Activated CD8-positive, alpha-beta T cell treated with anti-CD3 and anti-CD28 coated beads for 36 hours (primary cell): Measurements from ENCODE around the gene TLE1. TPM values are rescaled to one million over a fixed set of nuclear protein-coding genes. Genes with fewer than 3 reads are reported as not detected.

Experiments
- ATAC-seq: fragments of 200-7000 bp; cut with Tn5 transposase; one replicate; pipeline ENCODE4 v1.10.0; 2021; ENCODE audit warnings: mild to moderate bottlenecking, moderate library complexity
- CTCF ChIA-PET: fragments of 350-600 bp; sonication (Branson Sonifier 250); formaldehyde crosslinking; loops from one replicate; lab custom pipeline; 2021; ENCODE audit warnings: antibody characterized with exemption; lab: Charles Lee
- POLR2A ChIA-PET: fragments of 350-600 bp; sonication (Branson Sonifier 250); formaldehyde crosslinking; loops from one replicate; lab custom pipeline; 2021; ENCODE audit warnings: antibody characterized with exemption; lab: Charles Lee
- DNase-seq: peaks from one replicate; pipeline ENCODE4 v3.0.0-alpha.2; 2020
- H3K27ac Mint-ChIP-seq: one replicate; pipeline ENCODE4 v1.8.0; 2021; ENCODE audit warnings: mild to moderate bottlenecking, mixed read lengths
- H3K27me3 Mint-ChIP-seq: one replicate; pipeline ENCODE4 v1.8.0; 2021; ENCODE audit warnings: mixed read lengths
- H3K36me3 Mint-ChIP-seq: one replicate; pipeline ENCODE4 v1.8.0; 2021; ENCODE audit warnings: low read depth, mixed read lengths
- H3K4me1 Mint-ChIP-seq: one replicate; pipeline ENCODE4 v1.8.0; 2021; ENCODE audit warnings: low read depth, mixed read lengths
- H3K4me3 Mint-ChIP-seq: one replicate; pipeline ENCODE4 v1.8.0; 2021; ENCODE audit warnings: mild to moderate bottlenecking, moderate library complexity, mixed read lengths
- H3K9me3 Mint-ChIP-seq: one replicate; pipeline ENCODE4 v1.8.0; 2021; ENCODE audit warnings: mixed read lengths
- intact Hi-C: fragments of 100-400 bp; cut with micrococcal nuclease; formaldehyde crosslinking; loops from one replicate; pipeline ENCODE4 v1.10.0; 2022
- total RNA-seq, 2 experiments: library from RNA; stranded (reverse); gene quantifications; one replicate each; pipeline ENCODE4 v1.2.3, GENCODE V29; 2021
- TF ChIP-seq, protein P1 (sequence below): fragments of 200-600 bp; IDR thresholded peaks from one replicate; pipeline ENCODE4 v1.8.0; 2022; ENCODE audit warnings: antibody characterized with exemption, mild to moderate bottlenecking

TLE1 gene
- total RNA-seq, 2 experiments from 2014 or later = 0.20 to 0.29 TPM

DNA sequence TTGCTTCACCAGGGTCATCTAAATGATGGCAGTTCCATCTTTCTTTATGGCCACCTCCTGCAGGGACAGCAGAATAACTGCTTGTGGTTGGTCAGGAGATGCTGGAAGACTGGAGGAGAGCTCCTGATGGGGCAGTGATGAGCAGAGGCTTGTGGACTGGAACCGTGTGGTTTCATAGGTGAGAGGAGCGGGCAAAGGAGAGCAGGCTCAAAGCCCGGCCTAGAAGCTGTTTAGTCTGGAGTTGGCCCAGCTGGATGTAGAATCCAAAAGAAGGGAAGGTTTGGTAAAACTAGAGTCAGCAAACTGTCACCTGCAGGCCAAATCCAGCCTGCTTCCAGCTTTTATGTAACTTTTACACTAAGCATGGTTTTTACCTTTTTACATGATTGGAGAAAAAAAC lies 32.9 kb upstream of the TLE1 start:
- Mint-ChIP-seq H3K36me3 (no peaks in the 10 kb centered on the region), H3K27ac (no peak overlapping the region), H3K9me3 (no peaks in the 10 kb centered on the region), H3K27me3 (no peaks in the 10 kb centered on the region), H3K4me3 (no peak overlapping the region), H3K4me1 (no peaks in the 10 kb centered on the region)
- POLR2A ChIA-PET = no interaction called here
- CTCF ChIA-PET = interaction anchor here (1.0 kb wide), 1 partner anchor 16 kb away, joined by 3 read pairs; no protein-coding TSS in a partner anchor
- intact Hi-C loops = no loop called here
- no peak for DNase-seq
- no peak for ATAC-seq
- TF ChIP-seq, protein P1, sequence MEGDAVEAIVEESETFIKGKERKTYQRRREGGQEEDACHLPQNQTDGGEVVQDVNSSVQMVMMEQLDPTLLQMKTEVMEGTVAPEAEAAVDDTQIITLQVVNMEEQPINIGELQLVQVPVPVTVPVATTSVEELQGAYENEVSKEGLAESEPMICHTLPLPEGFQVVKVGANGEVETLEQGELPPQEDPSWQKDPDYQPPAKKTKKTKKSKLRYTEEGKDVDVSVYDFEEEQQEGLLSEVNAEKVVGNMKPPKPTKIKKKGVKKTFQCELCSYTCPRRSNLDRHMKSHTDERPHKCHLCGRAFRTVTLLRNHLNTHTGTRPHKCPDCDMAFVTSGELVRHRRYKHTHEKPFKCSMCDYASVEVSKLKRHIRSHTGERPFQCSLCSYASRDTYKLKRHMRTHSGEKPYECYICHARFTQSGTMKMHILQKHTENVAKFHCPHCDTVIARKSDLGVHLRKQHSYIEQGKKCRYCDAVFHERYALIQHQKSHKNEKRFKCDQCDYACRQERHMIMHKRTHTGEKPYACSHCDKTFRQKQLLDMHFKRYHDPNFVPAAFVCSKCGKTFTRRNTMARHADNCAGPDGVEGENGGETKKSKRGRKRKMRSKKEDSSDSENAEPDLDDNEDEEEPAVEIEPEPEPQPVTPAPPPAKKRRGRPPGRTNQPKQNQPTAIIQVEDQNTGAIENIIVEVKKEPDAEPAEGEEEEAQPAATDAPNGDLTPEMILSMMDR = no peak

DNA sequence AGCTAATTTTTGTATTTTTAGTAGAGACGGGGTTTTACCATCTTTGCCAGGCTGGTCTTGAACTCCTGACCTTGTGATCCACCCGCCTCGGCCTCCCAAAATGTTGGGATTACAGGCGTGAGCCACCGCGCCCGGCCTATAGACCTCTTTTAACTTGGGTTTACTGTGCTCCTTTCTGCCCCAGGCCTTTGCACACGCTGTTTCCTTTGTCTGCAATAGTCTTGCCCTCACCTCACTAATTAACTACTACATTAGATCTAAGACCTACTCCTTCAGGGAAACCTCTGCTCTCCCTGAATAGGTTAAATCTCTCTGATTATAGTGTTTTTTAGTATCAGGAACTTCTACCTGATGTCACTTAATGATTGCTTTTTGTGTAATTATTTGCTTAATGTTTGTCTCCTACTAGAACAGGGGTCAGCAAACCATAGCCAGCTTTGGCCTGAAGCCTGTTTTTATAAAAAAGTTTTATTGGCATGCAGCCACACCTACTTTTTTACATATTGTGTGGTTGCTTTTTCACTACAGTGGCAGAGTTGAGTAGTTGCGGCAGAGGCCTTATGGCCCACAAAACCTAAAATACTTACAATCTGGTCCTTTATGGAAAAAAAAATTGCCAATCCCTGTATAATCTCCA lies 31.2 kb upstream of the TLE1 start:
- Mint-ChIP-seq H3K4me3 (no peak overlapping the region), H3K36me3 (no peaks in the 10 kb centered on the region), H3K27me3 (no peaks in the 10 kb centered on the region), H3K4me1 (no peaks in the 10 kb centered on the region), H3K9me3 (no peaks in the 10 kb centered on the region), H3K27ac (no peak overlapping the region)
- TF ChIP-seq, protein P1 = no peak
- DNase-seq = no peak
- CTCF ChIA-PET = no interaction called here
- no peak for ATAC-seq
- POLR2A ChIA-PET = no interaction called here
- intact Hi-C loops = no loop called here

DNA sequence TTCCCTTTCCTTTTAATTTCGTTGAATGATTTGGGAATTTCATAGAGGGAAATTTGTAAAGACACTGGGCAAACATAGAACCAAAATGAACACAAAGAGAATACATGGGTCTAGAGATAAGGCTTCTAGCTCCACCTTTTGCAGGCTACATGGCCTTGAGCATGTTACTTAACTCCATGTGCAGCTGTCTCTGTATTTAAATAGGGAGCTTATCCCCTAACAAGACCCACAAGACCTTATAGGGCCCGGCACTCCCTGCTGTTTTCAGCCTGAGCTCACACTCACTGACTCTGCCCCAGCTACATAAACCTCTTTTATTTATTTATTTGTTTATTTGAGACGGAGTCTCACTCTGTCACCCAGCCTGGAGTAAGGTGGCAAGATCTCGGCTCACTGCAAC lies 30.6 kb upstream of the TLE1 start:
- H3K36me3 Mint-ChIP-seq = no peaks in the 10 kb centered on the region
- TF ChIP-seq, protein P1 = no peak
- no peak overlapping the region for H3K4me3 Mint-ChIP-seq
- H3K27ac Mint-ChIP-seq = no peak overlapping the region
- no peaks in the 10 kb centered on the region for H3K4me1 Mint-ChIP-seq
- DNase-seq = no peak
- H3K27me3 Mint-ChIP-seq = no peaks in the 10 kb centered on the region
- intact Hi-C loops = no loop called here
- POLR2A ChIA-PET = no interaction called here
- no peaks in the 10 kb centered on the region for H3K9me3 Mint-ChIP-seq
- no peak for ATAC-seq
- CTCF ChIA-PET = no interaction called here

DNA sequence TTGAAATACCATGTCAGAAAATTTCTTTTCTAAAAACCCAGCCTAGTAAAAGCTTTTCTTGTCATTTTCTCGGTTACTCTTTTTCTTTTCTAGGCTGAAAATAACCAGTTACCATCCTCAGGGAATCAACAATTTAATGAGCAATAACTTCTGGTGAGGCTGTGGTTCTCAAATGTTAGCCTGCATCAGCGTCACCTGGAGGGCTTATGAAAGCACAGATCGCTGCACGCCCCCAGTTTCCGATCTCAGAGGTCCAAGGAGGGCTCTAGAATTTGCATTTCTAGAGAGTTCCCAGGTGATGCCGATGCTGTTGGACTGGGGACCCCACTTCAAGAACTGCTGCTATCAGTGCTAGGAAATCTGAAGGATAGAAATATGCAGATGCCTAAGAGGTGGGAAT lies 28.9 kb upstream of the TLE1 start:
- Mint-ChIP-seq H3K36me3 (no peaks in the 10 kb centered on the region), H3K27me3 (no peaks in the 10 kb centered on the region), H3K9me3 (no peaks in the 10 kb centered on the region), H3K27ac (no peak overlapping the region), H3K4me3 (no peak overlapping the region), H3K4me1 (no peaks in the 10 kb centered on the region)
- DNase-seq (no peak), ATAC-seq (no peak)
- POLR2A ChIA-PET = no interaction called here
- intact Hi-C loops = no loop called here
- CTCF ChIA-PET = no interaction called here
- TF ChIP-seq, protein P1 = no peak

DNA sequence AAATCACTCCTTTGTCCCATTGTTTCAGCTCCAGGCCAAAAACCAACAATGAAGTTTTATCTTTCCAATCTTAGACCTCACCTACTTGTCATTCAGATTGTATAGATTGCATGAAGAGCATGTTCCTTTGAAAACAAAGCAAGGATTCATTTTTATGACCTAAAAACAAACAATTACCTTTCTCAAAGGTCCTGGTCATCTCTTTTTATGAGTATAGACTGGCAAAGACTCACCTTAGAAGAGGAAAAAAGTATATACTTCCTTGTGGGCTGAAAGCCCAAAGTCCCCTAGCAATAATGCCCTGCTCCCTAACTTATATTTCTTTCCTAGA lies 28.4 kb upstream of the TLE1 start:
- POLR2A ChIA-PET = no interaction called here
- DNase-seq (no peak), ATAC-seq (no peak)
- no peak overlapping the region for H3K27ac Mint-ChIP-seq
- intact Hi-C loops = no loop called here
- TF ChIP-seq, protein P1 = no peak
- no peaks in the 10 kb centered on the region for H3K27me3 Mint-ChIP-seq
- no peaks in the 10 kb centered on the region for H3K36me3 Mint-ChIP-seq
- no peak overlapping the region for H3K4me3 Mint-ChIP-seq
- no peaks in the 10 kb centered on the region for H3K4me1 Mint-ChIP-seq
- H3K9me3 Mint-ChIP-seq = no peaks in the 10 kb centered on the region
- CTCF ChIA-PET = no interaction called here
